Mesothelial cell of epicardium (in vitro differentiated cells): Measurements from ENCODE around the gene LILRA6. TPM values are rescaled to one million over a fixed set of nuclear protein-coding genes. Genes with fewer than 3 reads are reported as not detected.
"Not testable (repeated sequence)": the region's sequence is repeated elsewhere in the genome, so short reads cannot be mapped to it uniquely, and the experiment has no call there.

Source experiments
- DNase-seq, 2 experiments: peaks; one replicate each; pipeline ENCODE4 v3.0.0; 2021; ENCODE audit warnings: low spot score in 2 of 2; ENCODE audit not compliant: unreplicated experiment in 2 of 2
- H3K27ac Mint-ChIP-seq: 2 replicates; pipeline ENCODE4 v1.8.0; 2021; ENCODE audit warnings: mixed read lengths
- H3K27me3 Mint-ChIP-seq: 2 replicates; pipeline ENCODE4 v1.8.0; 2021; ENCODE audit warnings: low read depth, mixed read lengths
- H3K36me3 Mint-ChIP-seq: 2 replicates; pipeline ENCODE4 v1.8.0; 2021; ENCODE audit warnings: mixed read lengths
- H3K4me1 Mint-ChIP-seq: 2 replicates; pipeline ENCODE4 v1.8.0; 2021; ENCODE audit warnings: mixed read lengths
- H3K4me3 Mint-ChIP-seq: 2 replicates; pipeline ENCODE4 v1.8.0; 2021; ENCODE audit warnings: mild to moderate bottlenecking, moderate library complexity, mixed read lengths
- H3K9me3 Mint-ChIP-seq: 2 replicates; pipeline ENCODE4 v1.8.0; 2021; ENCODE audit warnings: mixed read lengths
- total RNA-seq: library from RNA; stranded (reverse); gene quantifications from 3 replicates; pipeline ENCODE4 v1.2.1, GENCODE V29; 2021
- TF ChIP-seq, protein P1 (sequence below): fragments of 200-600 bp; sonication (generic); IDR thresholded peaks from one replicate; pipeline ENCODE4 v1.5.0; 2021; ENCODE audit warnings: antibody characterized with exemption; ENCODE audit not compliant: unreplicated experiment

LILRA6 gene
- total RNA-seq, 1 donor from 2014 or later = not detected

DNA sequence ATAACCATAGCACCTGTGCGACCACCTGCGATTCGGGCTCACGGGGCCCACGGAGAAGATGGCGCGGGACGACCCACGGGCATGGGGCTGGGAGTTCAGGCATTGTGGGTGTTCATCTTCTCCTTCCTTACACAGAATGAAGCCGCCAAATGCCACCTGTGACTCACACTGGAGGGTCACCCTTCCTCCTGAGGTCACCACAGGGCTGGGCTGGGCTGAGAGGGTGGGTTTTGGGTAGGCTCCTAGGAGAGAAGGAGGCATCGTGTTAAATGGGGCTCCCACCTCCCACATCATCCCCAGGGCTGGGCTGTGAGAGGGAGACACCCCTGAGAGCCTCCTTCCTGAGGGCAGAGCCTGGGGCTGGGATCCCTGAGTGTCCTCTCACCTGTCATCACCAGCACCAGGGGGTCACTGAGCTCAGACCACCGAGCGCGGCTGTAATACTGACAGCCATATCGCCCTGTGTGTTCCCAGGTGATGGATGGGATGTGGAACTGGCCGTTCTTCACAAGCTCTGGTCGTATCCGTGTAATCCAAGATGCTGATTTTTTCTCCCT, 36.9 kb upstream of the LILRA6 start:
- no peaks in the 10 kb centered on the region for H3K9me3 Mint-ChIP-seq
- peaks cover 3% of the 10 kb centered on the region for H3K4me1 Mint-ChIP-seq
- no peaks in the 10 kb centered on the region for H3K36me3 Mint-ChIP-seq
- H3K4me3 Mint-ChIP-seq = no peak overlapping the region
- peaks cover 65% of the 10 kb centered on the region for H3K27me3 Mint-ChIP-seq
- TF ChIP-seq, protein P1, sequence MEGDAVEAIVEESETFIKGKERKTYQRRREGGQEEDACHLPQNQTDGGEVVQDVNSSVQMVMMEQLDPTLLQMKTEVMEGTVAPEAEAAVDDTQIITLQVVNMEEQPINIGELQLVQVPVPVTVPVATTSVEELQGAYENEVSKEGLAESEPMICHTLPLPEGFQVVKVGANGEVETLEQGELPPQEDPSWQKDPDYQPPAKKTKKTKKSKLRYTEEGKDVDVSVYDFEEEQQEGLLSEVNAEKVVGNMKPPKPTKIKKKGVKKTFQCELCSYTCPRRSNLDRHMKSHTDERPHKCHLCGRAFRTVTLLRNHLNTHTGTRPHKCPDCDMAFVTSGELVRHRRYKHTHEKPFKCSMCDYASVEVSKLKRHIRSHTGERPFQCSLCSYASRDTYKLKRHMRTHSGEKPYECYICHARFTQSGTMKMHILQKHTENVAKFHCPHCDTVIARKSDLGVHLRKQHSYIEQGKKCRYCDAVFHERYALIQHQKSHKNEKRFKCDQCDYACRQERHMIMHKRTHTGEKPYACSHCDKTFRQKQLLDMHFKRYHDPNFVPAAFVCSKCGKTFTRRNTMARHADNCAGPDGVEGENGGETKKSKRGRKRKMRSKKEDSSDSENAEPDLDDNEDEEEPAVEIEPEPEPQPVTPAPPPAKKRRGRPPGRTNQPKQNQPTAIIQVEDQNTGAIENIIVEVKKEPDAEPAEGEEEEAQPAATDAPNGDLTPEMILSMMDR = no peak
- DNase-seq = no peak
- H3K27ac Mint-ChIP-seq = no peak overlapping the region

DNA sequence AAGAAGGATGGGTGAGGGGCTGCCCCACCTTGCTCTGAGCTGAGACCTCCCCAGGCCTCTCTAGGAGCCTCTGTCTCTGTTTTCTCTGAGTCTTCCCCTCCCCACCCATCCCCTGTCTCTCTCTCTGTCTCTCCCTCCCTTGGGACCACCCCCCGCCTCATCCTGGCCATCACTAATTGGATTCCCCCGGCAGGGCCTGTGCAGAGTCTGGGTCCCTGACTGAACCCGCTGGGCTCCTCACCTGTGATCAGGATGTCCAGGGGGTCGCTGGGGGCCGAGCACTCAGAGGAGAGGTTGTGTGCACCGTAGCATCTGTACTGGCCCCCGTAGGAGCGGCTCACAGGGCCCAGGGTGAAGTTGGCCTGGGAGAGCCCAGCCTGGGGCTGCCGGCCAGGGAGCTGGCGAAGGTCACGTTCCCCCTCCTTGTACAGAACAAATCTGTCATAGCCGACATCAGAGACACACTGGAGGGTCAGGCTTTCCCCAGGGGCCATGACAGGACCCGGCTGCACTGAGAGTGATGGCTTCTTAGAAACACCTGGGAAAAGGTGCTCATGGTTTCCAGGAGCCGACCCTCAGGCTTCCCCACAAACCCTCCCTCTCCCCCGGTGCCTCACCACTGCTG, 36.1 kb upstream of the LILRA6 start:
- not testable (repeated sequence) for H3K4me3 Mint-ChIP-seq, DNase-seq, H3K36me3 Mint-ChIP-seq

DNA sequence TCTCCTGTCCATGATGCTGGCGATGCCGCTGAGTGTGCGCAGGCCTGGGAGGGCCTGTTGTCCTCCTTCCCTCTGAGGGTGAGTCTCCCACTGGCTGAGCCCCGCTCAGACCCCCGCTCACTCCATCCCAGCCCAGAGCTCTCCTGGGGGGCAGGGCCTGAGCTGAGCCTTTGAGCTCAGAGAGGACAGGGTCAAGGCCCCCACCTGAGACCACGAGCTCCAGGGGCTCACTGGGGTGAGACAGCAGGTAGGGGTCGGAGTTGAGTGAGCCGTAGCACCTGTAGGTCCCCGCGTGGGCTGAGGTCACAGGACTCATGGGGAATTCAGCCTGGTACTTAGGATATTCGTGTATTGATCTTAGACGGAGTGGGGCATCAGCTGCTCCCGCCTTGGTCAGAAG, 35.5 kb upstream of the LILRA6 start:
- DNase-seq, H3K9me3 Mint-ChIP-seq, H3K4me1 Mint-ChIP-seq, H3K4me3 Mint-ChIP-seq, H3K27ac Mint-ChIP-seq, H3K36me3 Mint-ChIP-seq: not testable (repeated sequence)
- H3K27me3 Mint-ChIP-seq = peaks cover 68% of the 10 kb centered on the region

More for the DNA sequence above, 36.1 kb upstream of the LILRA6 start:
- not testable (repeated sequence) for H3K27ac Mint-ChIP-seq, H3K9me3 Mint-ChIP-seq, H3K4me1 Mint-ChIP-seq
- H3K27me3 Mint-ChIP-seq = peaks cover 68% of the 10 kb centered on the region

- not testable (repeated sequence) for H3K9me3 Mint-ChIP-seq, H3K4me3 Mint-ChIP-seq
Observed at GRCh38 chr19:54277111-54277615, 34.6 kb upstream of the LILRA6 start.

GRCh38 chr19:54275951-54276350, 33.4 kb upstream of the LILRA6 start:
- Mint-ChIP-seq H3K36me3 (no peaks in the 10 kb centered on the region), H3K9me3 (no peaks in the 10 kb centered on the region), H3K4me1 (no peaks in the 10 kb centered on the region), H3K27me3 (peaks cover 69% of the 10 kb centered on the region), H3K27ac (no peak overlapping the region), H3K4me3 (no peak overlapping the region)
- TF ChIP-seq, protein P1 = no peak
- DNase-seq = no peak

More at GRCh38 chr19:54277111-54277615, 34.6 kb upstream of the LILRA6 start:
- H3K27me3 Mint-ChIP-seq = peaks cover 65% of the 10 kb centered on the region
- H3K36me3 Mint-ChIP-seq, H3K27ac Mint-ChIP-seq, DNase-seq, H3K4me1 Mint-ChIP-seq: not testable (repeated sequence)

- H3K27ac Mint-ChIP-seq, H3K9me3 Mint-ChIP-seq, H3K4me1 Mint-ChIP-seq, DNase-seq, H3K36me3 Mint-ChIP-seq, H3K4me3 Mint-ChIP-seq: not testable (repeated sequence)
- peaks cover 65% of the 10 kb centered on the region for H3K27me3 Mint-ChIP-seq
Observed at GRCh38 chr19:54274516-54274915, 31.9 kb upstream of the LILRA6 start.

- TF ChIP-seq, protein P1 = no peak
- H3K36me3 Mint-ChIP-seq = no peaks in the 10 kb centered on the region
- DNase-seq = no peak
Observed at GRCh38 chr19:54273821-54274220, 31.2 kb upstream of the LILRA6 start.

DNA sequence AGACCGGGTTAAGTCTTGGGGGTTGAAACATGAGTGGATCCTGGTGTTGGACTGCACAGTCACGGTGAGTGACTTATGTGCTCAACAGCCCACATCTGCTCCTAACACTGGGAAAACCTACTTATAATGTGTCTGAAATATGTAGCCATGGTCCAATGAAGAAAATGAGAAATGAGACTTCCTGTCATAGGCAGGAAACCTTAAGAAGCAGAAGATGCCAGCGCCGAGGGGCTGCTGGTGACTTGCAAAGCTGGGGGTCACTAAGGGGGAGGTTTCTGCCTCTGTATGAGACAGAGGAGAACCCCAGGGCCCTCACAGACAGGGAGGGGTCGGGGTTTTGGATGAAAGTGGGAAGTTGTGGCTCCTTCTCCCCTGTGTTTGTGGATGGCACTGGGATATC, 29.6 kb upstream of the LILRA6 start:
- H3K9me3 Mint-ChIP-seq, H3K36me3 Mint-ChIP-seq, DNase-seq, H3K4me1 Mint-ChIP-seq, H3K27ac Mint-ChIP-seq, H3K4me3 Mint-ChIP-seq: not testable (repeated sequence)
- H3K27me3 Mint-ChIP-seq = peaks cover 66% of the 10 kb centered on the region

More at GRCh38 chr19:54273821-54274220, 31.2 kb upstream of the LILRA6 start:
- Mint-ChIP-seq H3K27me3 (peaks cover 61% of the 10 kb centered on the region), H3K9me3 (no peaks in the 10 kb centered on the region), H3K27ac (no peak overlapping the region), H3K4me1 (no peaks in the 10 kb centered on the region), H3K4me3 (no peak overlapping the region)

DNA sequence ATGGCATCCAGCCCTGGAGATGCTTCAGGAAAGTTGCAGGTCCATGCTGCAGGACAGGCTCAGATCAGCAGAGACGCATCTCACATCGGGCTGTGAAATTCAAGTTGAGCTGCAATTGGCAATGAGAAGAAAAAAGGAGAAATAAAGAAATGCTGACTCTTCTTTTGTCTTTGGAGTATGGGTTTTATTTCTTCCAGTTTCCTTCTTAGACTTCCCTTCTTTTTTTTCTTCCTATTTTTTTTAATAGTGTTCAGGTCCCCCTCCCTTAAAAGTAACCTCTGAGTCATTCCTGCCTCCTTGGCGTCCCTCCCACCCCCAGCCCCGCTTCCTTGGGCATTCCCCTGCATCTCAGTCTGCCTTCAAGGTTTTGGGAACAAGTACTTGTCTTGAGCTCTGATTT, 29.0 kb upstream of the LILRA6 start:
- not testable (repeated sequence) for H3K4me1 Mint-ChIP-seq, H3K9me3 Mint-ChIP-seq, H3K27ac Mint-ChIP-seq, H3K4me3 Mint-ChIP-seq, H3K36me3 Mint-ChIP-seq, DNase-seq
- H3K27me3 Mint-ChIP-seq = peaks cover 68% of the 10 kb centered on the region
